Measurements from ENCODE around the gene CAPZB.

The CAPZB gene

GRCh38 chr1:19406680-19407079, 78.7 kb downstream of the CAPZB start:
- Histone ChIP-seq H3K36me3 (ENCODE audit: control insufficient read depth, low read depth, low read length) (no peaks in the 10 kb centered on the region), H3K9me3 (ENCODE audit: control insufficient read depth, low read depth, low read length) (no peaks in the 10 kb centered on the region), H3K4me3 (ENCODE audit: low read length) (no peak overlapping the region), H3K9ac (ENCODE audit: low read length) (no peak overlapping the region), H3K27ac (ENCODE audit: low read length) (no peak overlapping the region), H3K27me3 (ENCODE audit: control insufficient read depth, insufficient read depth, low read length) (no peaks in the 10 kb centered on the region), H3K4me1 (ENCODE audit: control insufficient read depth, low read depth, low read length) (peaks cover 34% of the 10 kb centered on the region)

GRCh38 chr1:19405761-19406487, 79.4 kb downstream of the CAPZB start:
- Histone ChIP-seq H3K27me3 (ENCODE audit: control insufficient read depth, insufficient read depth, low read length) (no peaks in the 10 kb centered on the region), H3K9ac (ENCODE audit: low read length) (no peak overlapping the region), H3K4me3 (ENCODE audit: low read length) (no peak overlapping the region), H3K27ac (ENCODE audit: low read length) (no peak overlapping the region), H3K36me3 (ENCODE audit: control insufficient read depth, low read depth, low read length) (no peaks in the 10 kb centered on the region), H3K9me3 (ENCODE audit: control insufficient read depth, low read depth, low read length) (no peaks in the 10 kb centered on the region), H3K4me1 (ENCODE audit: control insufficient read depth, low read depth, low read length) (peaks cover 42% of the 10 kb centered on the region)

- H3K9ac ChIP-seq (ENCODE audit: low read length), result no peak overlapping the region
- H3K27ac ChIP-seq (ENCODE audit: low read length), result no peak overlapping the region
- H3K27me3 ChIP-seq (ENCODE audit: control insufficient read depth, insufficient read depth, low read length), result no peaks in the 10 kb centered on the region
- H3K4me3 ChIP-seq (ENCODE audit: low read length), result no peak overlapping the region
- peaks cover 48% of the 10 kb centered on the region for H3K4me1 ChIP-seq (ENCODE audit: control insufficient read depth, low read depth, low read length)
- H3K9me3 ChIP-seq (ENCODE audit: control insufficient read depth, low read depth, low read length), result no peaks in the 10 kb centered on the region
- H3K36me3 ChIP-seq (ENCODE audit: control insufficient read depth, low read depth, low read length), result no peaks in the 10 kb centered on the region
Measured at GRCh38 chr1:19405195-19405760, 80.1 kb downstream of the CAPZB start.

GRCh38 chr1:19404748-19405147, 80.6 kb downstream of the CAPZB start:
- Histone ChIP-seq H3K4me3 (ENCODE audit: low read length) (no peak overlapping the region), H3K9ac (ENCODE audit: low read length) (no peak overlapping the region), H3K9me3 (ENCODE audit: control insufficient read depth, low read depth, low read length) (no peaks in the 10 kb centered on the region), H3K27ac (ENCODE audit: low read length) (no peak overlapping the region), H3K4me1 (ENCODE audit: control insufficient read depth, low read depth, low read length) (peaks cover 49% of the 10 kb centered on the region), H3K27me3 (ENCODE audit: control insufficient read depth, insufficient read depth, low read length) (no peaks in the 10 kb centered on the region), H3K36me3 (ENCODE audit: control insufficient read depth, low read depth, low read length) (no peaks in the 10 kb centered on the region)

- Histone ChIP-seq H3K36me3 (ENCODE audit: control insufficient read depth, low read depth, low read length) (no peaks in the 10 kb centered on the region), H3K9ac (ENCODE audit: low read length) (no peak overlapping the region), H3K4me1 (ENCODE audit: control insufficient read depth, low read depth, low read length) (peaks cover 49% of the 10 kb centered on the region), H3K27me3 (ENCODE audit: control insufficient read depth, insufficient read depth, low read length) (no peaks in the 10 kb centered on the region), H3K9me3 (ENCODE audit: control insufficient read depth, low read depth, low read length) (no peaks in the 10 kb centered on the region), H3K4me3 (ENCODE audit: low read length) (no peak overlapping the region), H3K27ac (ENCODE audit: low read length) (no peak overlapping the region)
Measured at GRCh38 chr1:19403256-19403655, 82.1 kb downstream of the CAPZB start.

GRCh38 chr1:19402031-19402813, 83.1 kb downstream of the CAPZB start:
- no peaks in the 10 kb centered on the region for H3K36me3 ChIP-seq (ENCODE audit: control insufficient read depth, low read depth, low read length)
- no peak overlapping the region for H3K27ac ChIP-seq (ENCODE audit: low read length)
- H3K27me3 ChIP-seq (ENCODE audit: control insufficient read depth, insufficient read depth, low read length), result no peaks in the 10 kb centered on the region
- no peak overlapping the region for H3K9ac ChIP-seq (ENCODE audit: low read length)
- H3K9me3 ChIP-seq (ENCODE audit: control insufficient read depth, low read depth, low read length), result no peaks in the 10 kb centered on the region
- peaks cover 41% of the 10 kb centered on the region for H3K4me1 ChIP-seq (ENCODE audit: control insufficient read depth, low read depth, low read length)
- H3K4me3 ChIP-seq (ENCODE audit: low read length), result no peak overlapping the region

- no peak overlapping the region for H3K9ac ChIP-seq (ENCODE audit: low read length)
- H3K36me3 ChIP-seq (ENCODE audit: control insufficient read depth, low read depth, low read length), result no peaks in the 10 kb centered on the region
- no peak overlapping the region for H3K4me3 ChIP-seq (ENCODE audit: low read length)
- no peak overlapping the region for H3K27ac ChIP-seq (ENCODE audit: low read length)
- no peaks in the 10 kb centered on the region for H3K27me3 ChIP-seq (ENCODE audit: control insufficient read depth, insufficient read depth, low read length)
- peaks cover 36% of the 10 kb centered on the region for H3K4me1 ChIP-seq (ENCODE audit: control insufficient read depth, low read depth, low read length)
- H3K9me3 ChIP-seq (ENCODE audit: control insufficient read depth, low read depth, low read length), result no peaks in the 10 kb centered on the region
Measured at GRCh38 chr1:19401535-19401889, 83.8 kb downstream of the CAPZB start.

GRCh38 chr1:19400875-19401534, 84.3 kb downstream of the CAPZB start:
- Histone ChIP-seq H3K27ac (ENCODE audit: low read length) (no peak overlapping the region), H3K9me3 (ENCODE audit: control insufficient read depth, low read depth, low read length) (no peaks in the 10 kb centered on the region), H3K9ac (ENCODE audit: low read length) (peak overlapping the region; percentile 18), H3K36me3 (ENCODE audit: control insufficient read depth, low read depth, low read length) (no peaks in the 10 kb centered on the region), H3K27me3 (ENCODE audit: control insufficient read depth, insufficient read depth, low read length) (no peaks in the 10 kb centered on the region), H3K4me1 (ENCODE audit: control insufficient read depth, low read depth, low read length) (peaks cover 32% of the 10 kb centered on the region), H3K4me3 (ENCODE audit: low read length) (peak overlapping the region; percentile 23)

GRCh38 chr1:19400192-19400611, 85.1 kb downstream of the CAPZB start:
- H3K4me1 ChIP-seq (ENCODE audit: control insufficient read depth, low read depth, low read length), result peaks cover 35% of the 10 kb centered on the region
- no peak overlapping the region for H3K9ac ChIP-seq (ENCODE audit: low read length)
- no peaks in the 10 kb centered on the region for H3K36me3 ChIP-seq (ENCODE audit: control insufficient read depth, low read depth, low read length)
- H3K9me3 ChIP-seq (ENCODE audit: control insufficient read depth, low read depth, low read length), result no peaks in the 10 kb centered on the region
- H3K27me3 ChIP-seq (ENCODE audit: control insufficient read depth, insufficient read depth, low read length), result no peaks in the 10 kb centered on the region
- no peak overlapping the region for H3K4me3 ChIP-seq (ENCODE audit: low read length)
- H3K27ac ChIP-seq (ENCODE audit: low read length), result no peak overlapping the region

GRCh38 chr1:19398309-19398760, 87.0 kb downstream of the CAPZB start:
- Histone ChIP-seq H3K9me3 (ENCODE audit: control insufficient read depth, low read depth, low read length) (no peaks in the 10 kb centered on the region), H3K27ac (ENCODE audit: low read length) (no peak overlapping the region), H3K4me1 (ENCODE audit: control insufficient read depth, low read depth, low read length) (peaks cover 33% of the 10 kb centered on the region), H3K27me3 (ENCODE audit: control insufficient read depth, insufficient read depth, low read length) (no peaks in the 10 kb centered on the region), H3K9ac (ENCODE audit: low read length) (no peak overlapping the region), H3K36me3 (ENCODE audit: control insufficient read depth, low read depth, low read length) (no peaks in the 10 kb centered on the region), H3K4me3 (ENCODE audit: low read length) (no peak overlapping the region)

GRCh38 chr1:19397217-19397945, 88.0 kb downstream of the CAPZB start:
- no peaks in the 10 kb centered on the region for H3K9me3 ChIP-seq (ENCODE audit: control insufficient read depth, low read depth, low read length)
- no peak overlapping the region for H3K27ac ChIP-seq (ENCODE audit: low read length)
- no peaks in the 10 kb centered on the region for H3K36me3 ChIP-seq (ENCODE audit: control insufficient read depth, low read depth, low read length)
- no peak overlapping the region for H3K9ac ChIP-seq (ENCODE audit: low read length)
- no peaks in the 10 kb centered on the region for H3K27me3 ChIP-seq (ENCODE audit: control insufficient read depth, insufficient read depth, low read length)
- no peak overlapping the region for H3K4me3 ChIP-seq (ENCODE audit: low read length)
- H3K4me1 ChIP-seq (ENCODE audit: control insufficient read depth, low read depth, low read length), result peaks cover 31% of the 10 kb centered on the region

Data from iPS-18a (cell line).